ENCODE data around the gene SP2. TPM values are rescaled to one million over a fixed set of nuclear protein-coding genes. Genes with fewer than 3 reads are reported as not detected.

The SP2 gene
- total RNA-seq, 2 donors from 2014 or later, result 12.8 to 13.4 TPM

GRCh38 chr17:47850692-47851573 lies 45.1 kb upstream of the SP2 start, which contains the start of gene SP6:
Gene SP6 (minus strand): TSS chr17:47851163. CDS start chr17:47848429, 2,734 bp downstream.
- no peaks in the 10 kb centered on the region for H3K36me3 Mint-ChIP-seq (ENCODE audit: low read depth)
- 2 to 3% methylated on average over 30 to 61 of the region's 71 CpGs for WGBS, 2 experiments (ENCODE audit: insufficient coverage in 1 of 2, insufficient read length in 1 of 2)
- peak within 1 kb of the TSS; percentile 69 for H3K4me3 Mint-ChIP-seq
- no peaks in the 10 kb centered on the region for H3K9me3 Mint-ChIP-seq
- Histone ChIP-seq H3K36me3 (ENCODE audit: control insufficient read depth, insufficient read depth, low read length) (no peaks in the 10 kb centered on the region), H3K4me1 (ENCODE audit: control insufficient read depth, insufficient read depth, low read length) (no peaks in the 10 kb centered on the region), H3K4me3 (ENCODE audit: low read length) (peak within 1 kb of the TSS; percentile 75), H3K9me3 (ENCODE audit: control insufficient read depth, low read length) (no peaks in the 10 kb centered on the region), H3K27ac (ENCODE audit: low read depth, low read length) (no peak within 1 kb of the TSS), H3K9ac (ENCODE audit: extremely low read depth, low read length, poor library complexity, severe bottlenecking) (no peak within 1 kb of the TSS), H3K27me3 (ENCODE audit: control insufficient read depth, insufficient read depth, low read length, poor library complexity, severe bottlenecking) (peaks cover 96% of the 10 kb centered on the region)
- H3K27me3 Mint-ChIP-seq (ENCODE audit: insufficient read depth), result peaks cover 95% of the 10 kb centered on the region
- peak; percentile 55 for TF ChIP-seq CTCF (conservative IDR thresholded peaks at IDR 0.05)
- peak; percentile 98 for DNase-seq
- peaks cover 25% of the 10 kb centered on the region for H3K4me1 Mint-ChIP-seq
- no peak within 1 kb of the TSS for H3K27ac Mint-ChIP-seq

GRCh38 chr17:47851764-47852112 lies 44.3 kb upstream of the SP2 start:
- WGBS, 2 experiments (ENCODE audit: insufficient coverage in 1 of 2, insufficient read length in 1 of 2), result 14 to 28% methylated on average over 7 to 11 of the region's 11 CpGs
- no peak for TF ChIP-seq CTCF (conservative IDR thresholded peaks at IDR 0.05)
- Histone ChIP-seq H3K27ac (ENCODE audit: low read depth, low read length) (no peak overlapping the region), H3K9me3 (ENCODE audit: control insufficient read depth, low read length) (no peaks in the 10 kb centered on the region), H3K36me3 (ENCODE audit: control insufficient read depth, insufficient read depth, low read length) (no peaks in the 10 kb centered on the region), H3K4me3 (ENCODE audit: low read length) (no peak overlapping the region), H3K9ac (ENCODE audit: extremely low read depth, low read length, poor library complexity, severe bottlenecking) (no peak overlapping the region), H3K4me1 (ENCODE audit: control insufficient read depth, insufficient read depth, low read length) (no peaks in the 10 kb centered on the region), H3K27me3 (ENCODE audit: control insufficient read depth, insufficient read depth, low read length, poor library complexity, severe bottlenecking) (peaks cover 87% of the 10 kb centered on the region)
- DNase-seq, result peak; percentile 84
- Mint-ChIP-seq H3K27ac (no peak overlapping the region), H3K9me3 (no peaks in the 10 kb centered on the region), H3K27me3 (ENCODE audit: insufficient read depth) (peaks cover 95% of the 10 kb centered on the region), H3K4me1 (peaks cover 30% of the 10 kb centered on the region), H3K36me3 (ENCODE audit: low read depth) (no peaks in the 10 kb centered on the region), H3K4me3 (peak overlapping the region; percentile 69)

- H3K4me1 Mint-ChIP-seq, result peaks cover 30% of the 10 kb centered on the region
Measured at GRCh38 chr17:47852113-47852949, 43.7 kb upstream of the SP2 start.

More at GRCh38 chr17:47852113-47852949, 43.7 kb upstream of the SP2 start:
- no peak for DNase-seq
- Histone ChIP-seq H3K36me3 (ENCODE audit: control insufficient read depth, insufficient read depth, low read length) (no peaks in the 10 kb centered on the region), H3K9ac (ENCODE audit: extremely low read depth, low read length, poor library complexity, severe bottlenecking) (no peak overlapping the region), H3K27me3 (ENCODE audit: control insufficient read depth, insufficient read depth, low read length, poor library complexity, severe bottlenecking) (peaks cover 82% of the 10 kb centered on the region), H3K4me1 (ENCODE audit: control insufficient read depth, insufficient read depth, low read length) (no peaks in the 10 kb centered on the region), H3K9me3 (ENCODE audit: control insufficient read depth, low read length) (no peaks in the 10 kb centered on the region), H3K4me3 (ENCODE audit: low read length) (no peak overlapping the region), H3K27ac (ENCODE audit: low read depth, low read length) (no peak overlapping the region)
- Mint-ChIP-seq H3K27me3 (ENCODE audit: insufficient read depth) (peaks cover 90% of the 10 kb centered on the region), H3K9me3 (no peaks in the 10 kb centered on the region), H3K27ac (no peak overlapping the region), H3K36me3 (ENCODE audit: low read depth) (no peaks in the 10 kb centered on the region), H3K4me3 (peak overlapping the region; percentile 69)
- WGBS, 2 experiments (ENCODE audit: insufficient coverage in 1 of 2, insufficient read length in 1 of 2), result 52 to 54% methylated on average over 31 to 32 of the region's 32 CpGs
- TF ChIP-seq CTCF (conservative IDR thresholded peaks at IDR 0.05), result no peak

Data from endodermal cell (in vitro differentiated cells).